Thoracic aorta (tissue), 2 donors: ENCODE results near the gene RHEBL1. TPM values are rescaled to one million over a fixed set of nuclear protein-coding genes. Genes with fewer than 3 reads are reported as not detected.

Source experiments
- ATAC-seq: fragments of 150-250 bp; one replicate; pipeline ENCODE4 v1.8.0; 2017; ENCODE audit warnings: low read depth; ENCODE audit not compliant: insufficient number of reproducible peaks, low FRiP score
- DNase-seq: peaks from one replicate; pipeline ENCODE4 v3.0.0-alpha.2; 2020; ENCODE audit warnings: low spot score
- H3K27ac ChIP-seq, 2 donors: fragments of 200-600 bp; sonication (generic); 1 replicate in 1 of 2; 2 replicates in 1 of 2; pipeline ENCODE4 v1.5.1; 2016; ENCODE audit warnings: mild to moderate bottlenecking in 2 of 2, moderate library complexity in 2 of 2
- H3K27me3 ChIP-seq: fragments of 200-600 bp; sonication (generic); replicated peaks from 2 replicates; pipeline ENCODE4 v1.6.0; 2016; ENCODE audit warnings: mild to moderate bottlenecking; ENCODE audit not compliant: insufficient read depth
- H3K36me3 ChIP-seq: fragments of 200-600 bp; sonication (generic); one replicate; pipeline ENCODE4 v1.5.1; 2016
- H3K4me1 ChIP-seq, 2 donors: fragments of 200-600 bp; sonication (generic); 1 replicate in 1 of 2; 2 replicates in 1 of 2; pipeline versions ENCODE4 v1.5.1 to v1.6.0; 2016; ENCODE audit warnings: low read depth in 2 of 2, mild to moderate bottlenecking in 1 of 2; ENCODE audit not compliant: control insufficient read depth in 1 of 2
- H3K4me3 ChIP-seq: fragments of 200-600 bp; sonication (generic); 2 replicates; pipeline ENCODE4 v1.5.1; 2016; ENCODE audit warnings: mild to moderate bottlenecking
- H3K9me3 ChIP-seq: fragments of 200-600 bp; sonication (generic); 2 replicates; pipeline ENCODE4 v1.5.1; 2016
- total RNA-seq, 2 donors: library from RNA; depleted of rRNA; stranded (reverse); fragments of >200 nt; gene quantifications; one replicate each; pipeline versions ENCODE4 v1.1.0 to v1.2.3, GENCODE V29; 2016
- TF ChIP-seq, protein P1 (sequence below): fragments of 200-600 bp; sonication (generic); IDR thresholded peaks from one replicate; pipeline ENCODE4 v1.5.1; 2019; ENCODE audit warnings: antibody characterized with exemption

RHEBL1 gene
- total RNA-seq, 2 donors from 2014 or later = 1.3 TPM; not detected in 1

DNA sequence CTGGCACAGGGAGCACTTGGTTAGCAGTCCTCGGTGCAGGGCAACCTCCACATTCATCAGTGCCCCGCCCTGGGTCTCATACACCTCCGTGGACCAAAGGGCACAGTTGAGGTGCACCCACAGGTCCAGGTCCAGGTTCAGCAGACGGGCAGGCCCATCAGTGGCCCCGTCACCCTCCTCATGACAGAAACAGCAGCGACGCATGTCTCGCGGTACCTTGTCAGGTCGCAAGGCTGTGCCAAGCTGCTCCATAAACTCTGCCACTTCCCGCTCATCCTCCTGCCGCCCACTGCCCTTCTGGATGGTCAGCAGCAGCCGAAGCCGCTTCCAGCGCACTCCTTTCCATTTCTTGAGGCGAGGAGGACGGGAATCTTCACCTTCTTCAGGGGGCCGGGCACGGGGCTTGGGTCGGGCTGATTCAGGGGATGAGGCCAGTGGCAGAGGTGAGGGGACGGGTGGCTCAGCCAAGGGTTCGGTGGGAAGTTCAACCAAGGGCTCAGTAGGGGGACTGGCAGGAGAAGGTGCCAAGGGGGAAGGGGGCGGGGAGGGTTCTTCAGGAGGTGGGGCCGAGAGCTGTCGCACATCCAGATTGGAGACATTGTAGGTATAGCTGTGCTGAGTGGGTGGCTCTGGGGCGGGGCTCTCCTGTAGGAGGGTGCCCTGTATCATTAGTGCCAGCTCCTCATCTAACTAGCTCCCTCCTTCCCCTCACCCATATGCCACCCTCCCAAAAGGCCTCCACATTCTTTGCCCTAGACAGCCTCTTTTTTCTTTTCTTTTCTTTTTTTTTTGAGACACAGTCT, 42.9 kb downstream of the RHEBL1 start:
- TF ChIP-seq, protein P1, sequence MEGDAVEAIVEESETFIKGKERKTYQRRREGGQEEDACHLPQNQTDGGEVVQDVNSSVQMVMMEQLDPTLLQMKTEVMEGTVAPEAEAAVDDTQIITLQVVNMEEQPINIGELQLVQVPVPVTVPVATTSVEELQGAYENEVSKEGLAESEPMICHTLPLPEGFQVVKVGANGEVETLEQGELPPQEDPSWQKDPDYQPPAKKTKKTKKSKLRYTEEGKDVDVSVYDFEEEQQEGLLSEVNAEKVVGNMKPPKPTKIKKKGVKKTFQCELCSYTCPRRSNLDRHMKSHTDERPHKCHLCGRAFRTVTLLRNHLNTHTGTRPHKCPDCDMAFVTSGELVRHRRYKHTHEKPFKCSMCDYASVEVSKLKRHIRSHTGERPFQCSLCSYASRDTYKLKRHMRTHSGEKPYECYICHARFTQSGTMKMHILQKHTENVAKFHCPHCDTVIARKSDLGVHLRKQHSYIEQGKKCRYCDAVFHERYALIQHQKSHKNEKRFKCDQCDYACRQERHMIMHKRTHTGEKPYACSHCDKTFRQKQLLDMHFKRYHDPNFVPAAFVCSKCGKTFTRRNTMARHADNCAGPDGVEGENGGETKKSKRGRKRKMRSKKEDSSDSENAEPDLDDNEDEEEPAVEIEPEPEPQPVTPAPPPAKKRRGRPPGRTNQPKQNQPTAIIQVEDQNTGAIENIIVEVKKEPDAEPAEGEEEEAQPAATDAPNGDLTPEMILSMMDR = no peak
- no peak overlapping the region for H3K27ac ChIP-seq
- DNase-seq = no peak
- no peak for ATAC-seq
- no peaks in the 10 kb centered on the region for H3K27me3 ChIP-seq
- H3K9me3 ChIP-seq = no peaks in the 10 kb centered on the region
- H3K36me3 ChIP-seq = peaks cover 67% of the 10 kb centered on the region
- H3K4me3 ChIP-seq = no peak overlapping the region
- no peaks in the 10 kb centered on the region for H3K4me1 ChIP-seq

DNA sequence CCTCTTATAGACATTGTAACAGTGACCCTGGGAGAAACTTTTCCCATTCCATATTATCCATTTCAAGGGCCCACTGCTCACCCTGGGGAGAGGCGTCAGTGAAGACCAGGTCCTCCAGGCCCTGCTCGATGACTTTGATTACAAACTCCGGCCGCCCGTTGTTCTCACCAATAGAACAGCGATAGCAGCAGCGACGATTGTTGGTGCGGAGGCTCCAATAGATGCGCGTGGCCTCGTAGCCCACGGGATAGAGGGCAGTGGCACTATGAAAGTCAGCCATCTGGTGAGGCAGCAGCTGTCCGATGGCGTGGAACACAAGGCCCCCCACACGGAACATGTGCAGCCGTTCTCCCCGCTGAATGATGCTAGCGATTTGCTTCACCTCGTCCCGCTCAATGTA, 43.7 kb downstream of the RHEBL1 start:
- no peak for DNase-seq
- Histone ChIP-seq H3K4me1 (no peaks in the 10 kb centered on the region), H3K4me3 (no peak overlapping the region), H3K27ac (no peak overlapping the region), H3K9me3 (no peaks in the 10 kb centered on the region), H3K36me3 (peaks cover 66% of the 10 kb centered on the region), H3K27me3 (no peaks in the 10 kb centered on the region)
- ATAC-seq = no peak
- TF ChIP-seq, protein P1 = no peak

DNA sequence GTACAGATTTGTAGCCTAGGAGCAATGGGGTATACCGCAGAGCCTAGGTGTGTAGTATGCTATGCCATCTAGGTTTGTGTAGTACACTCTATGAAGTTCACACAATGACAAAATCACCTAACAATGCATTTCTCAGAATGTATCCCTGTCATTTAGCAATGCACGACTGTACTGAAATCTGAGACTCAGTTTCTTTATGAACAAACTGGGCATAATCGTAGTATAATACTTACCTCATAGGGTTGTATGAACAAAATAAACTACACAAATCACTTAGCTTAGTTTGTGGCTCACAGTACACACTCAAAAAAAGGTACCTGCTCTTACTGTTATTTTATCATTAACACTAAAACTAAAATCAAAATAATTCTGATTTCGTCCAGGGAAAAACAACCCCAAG, 44.3 kb downstream of the RHEBL1 start:
- no peak for ATAC-seq
- H3K36me3 ChIP-seq = peaks cover 60% of the 10 kb centered on the region
- TF ChIP-seq, protein P1 = no peak

DNA sequence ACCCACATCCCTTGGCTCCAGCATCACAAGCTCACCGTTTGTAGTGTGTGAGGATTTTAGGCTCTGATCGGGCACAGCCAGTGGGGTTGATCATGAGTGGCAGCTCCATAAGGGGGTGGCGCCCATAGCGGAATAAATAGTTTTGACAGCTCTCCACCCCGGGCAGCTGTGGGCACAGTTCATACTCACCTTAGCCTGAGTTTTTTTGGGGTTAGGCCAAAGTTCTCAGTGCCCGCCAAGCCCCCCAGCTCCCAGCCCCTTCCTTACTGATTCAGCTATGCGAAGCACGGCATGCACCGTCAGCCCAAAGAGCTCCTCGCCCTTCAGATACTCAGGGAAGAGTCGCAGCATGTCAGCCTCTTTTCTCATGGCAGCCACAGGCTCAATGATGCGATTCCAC, 45.2 kb downstream of the RHEBL1 start:
- DNase-seq (no peak), ATAC-seq (no peak)

More for the DNA sequence above, 44.3 kb downstream of the RHEBL1 start:
- H3K9me3 ChIP-seq = no peaks in the 10 kb centered on the region
- DNase-seq = no peak
- no peaks in the 10 kb centered on the region for H3K4me1 ChIP-seq
- H3K27ac ChIP-seq = no peak overlapping the region
- H3K27me3 ChIP-seq = no peaks in the 10 kb centered on the region
- H3K4me3 ChIP-seq = no peak overlapping the region

DNA sequence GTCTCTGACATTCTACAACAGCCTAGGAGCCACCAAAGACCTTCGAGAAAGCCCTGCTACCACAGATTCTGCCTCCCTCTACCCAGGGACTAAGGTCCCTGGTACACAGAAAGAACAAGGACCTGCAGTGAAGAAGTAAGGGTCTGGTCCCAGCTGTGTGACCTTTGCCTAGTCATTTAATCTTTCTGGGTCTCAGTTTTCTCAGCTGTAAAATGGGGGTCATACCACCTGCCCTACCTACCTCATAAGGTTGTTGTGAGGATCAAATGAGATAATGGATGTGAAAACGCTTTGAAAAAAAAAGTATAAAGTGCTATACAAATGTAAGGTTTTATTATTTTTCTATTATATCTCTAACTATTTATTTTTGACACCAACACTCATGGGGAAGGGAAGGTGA, 46.0 kb downstream of the RHEBL1 start:
- peaks cover 55% of the 10 kb centered on the region for H3K36me3 ChIP-seq

More for the DNA sequence above, 45.2 kb downstream of the RHEBL1 start:
- Histone ChIP-seq H3K36me3 (peaks cover 59% of the 10 kb centered on the region), H3K4me3 (no peak overlapping the region), H3K9me3 (no peaks in the 10 kb centered on the region), H3K27ac (no peak overlapping the region), H3K27me3 (no peaks in the 10 kb centered on the region), H3K4me1 (peaks cover 0 to under 1% of the 10 kb centered on the region in 2 donors)
- TF ChIP-seq, protein P1 = no peak

More for the DNA sequence above, 46.0 kb downstream of the RHEBL1 start:
- Histone ChIP-seq H3K4me1 (peaks cover 0 to 4% of the 10 kb centered on the region in 2 donors), H3K27me3 (no peaks in the 10 kb centered on the region), H3K9me3 (no peaks in the 10 kb centered on the region), H3K4me3 (no peak overlapping the region), H3K27ac (no peak overlapping the region)
- ATAC-seq (no peak), DNase-seq (no peak)
- TF ChIP-seq, protein P1 = no peak
